Fibroblast of mammary gland (primary cell): ENCODE measurements around the gene APBB2.

Experiments used
- DNase-seq: peaks from one replicate; pipeline ENCODE4 v3.0.0-alpha.2; 2010; ENCODE audit warnings: low read depth
- H3K4me3 ChIP-seq: 2 replicates; pipeline ENCODE4 v1.5.1; 2011; ENCODE audit warnings: low read depth, mild to moderate bottlenecking, low read length, moderate library complexity; ENCODE audit not compliant: control insufficient read depth
- TF ChIP-seq, protein P1 (sequence below): conservative IDR thresholded peaks from 2 replicates; pipeline ENCODE4 v1.5.1; 2011; ENCODE audit warnings: low read depth, low read length, inconsistent platforms; ENCODE audit not compliant: control insufficient read depth, insufficient read depth

Gene APBB2

DNA sequence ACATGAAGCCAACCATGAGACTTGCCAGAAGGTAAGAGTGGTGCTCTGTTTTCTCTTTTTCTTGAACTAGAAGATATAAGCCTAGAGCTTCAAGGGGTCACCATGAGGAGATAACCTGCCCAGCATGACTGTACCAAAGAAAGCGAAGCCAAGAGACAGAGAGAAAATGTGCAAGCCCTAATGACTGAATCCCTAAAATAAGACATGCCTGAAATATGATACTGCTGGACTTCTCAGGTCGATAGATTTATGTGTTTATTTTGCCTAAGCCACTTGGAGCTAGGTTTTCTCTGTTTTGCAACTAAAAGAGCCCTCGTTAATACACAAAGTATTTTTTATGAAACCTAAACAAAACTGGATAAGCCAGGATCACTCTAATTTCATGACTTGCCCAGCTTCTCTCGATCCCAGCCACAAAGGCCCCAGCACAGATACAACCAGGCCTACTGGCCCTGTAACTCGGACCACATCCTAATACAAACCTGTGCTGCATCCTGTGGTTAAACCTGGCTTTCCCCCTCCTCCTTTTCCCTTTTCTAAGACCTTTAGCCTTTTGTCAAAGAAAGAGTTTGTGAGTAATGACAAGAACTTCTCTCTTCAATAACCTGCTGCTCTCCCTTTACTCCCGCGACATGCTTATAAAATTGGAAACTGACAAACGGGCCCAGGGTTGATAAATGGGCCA, 185.8 kb downstream of the APBB2 start:
- peak; percentile 69 for DNase-seq
- TF ChIP-seq, protein P1, sequence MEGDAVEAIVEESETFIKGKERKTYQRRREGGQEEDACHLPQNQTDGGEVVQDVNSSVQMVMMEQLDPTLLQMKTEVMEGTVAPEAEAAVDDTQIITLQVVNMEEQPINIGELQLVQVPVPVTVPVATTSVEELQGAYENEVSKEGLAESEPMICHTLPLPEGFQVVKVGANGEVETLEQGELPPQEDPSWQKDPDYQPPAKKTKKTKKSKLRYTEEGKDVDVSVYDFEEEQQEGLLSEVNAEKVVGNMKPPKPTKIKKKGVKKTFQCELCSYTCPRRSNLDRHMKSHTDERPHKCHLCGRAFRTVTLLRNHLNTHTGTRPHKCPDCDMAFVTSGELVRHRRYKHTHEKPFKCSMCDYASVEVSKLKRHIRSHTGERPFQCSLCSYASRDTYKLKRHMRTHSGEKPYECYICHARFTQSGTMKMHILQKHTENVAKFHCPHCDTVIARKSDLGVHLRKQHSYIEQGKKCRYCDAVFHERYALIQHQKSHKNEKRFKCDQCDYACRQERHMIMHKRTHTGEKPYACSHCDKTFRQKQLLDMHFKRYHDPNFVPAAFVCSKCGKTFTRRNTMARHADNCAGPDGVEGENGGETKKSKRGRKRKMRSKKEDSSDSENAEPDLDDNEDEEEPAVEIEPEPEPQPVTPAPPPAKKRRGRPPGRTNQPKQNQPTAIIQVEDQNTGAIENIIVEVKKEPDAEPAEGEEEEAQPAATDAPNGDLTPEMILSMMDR: no peak
- no peak overlapping the region for H3K4me3 ChIP-seq

DNA sequence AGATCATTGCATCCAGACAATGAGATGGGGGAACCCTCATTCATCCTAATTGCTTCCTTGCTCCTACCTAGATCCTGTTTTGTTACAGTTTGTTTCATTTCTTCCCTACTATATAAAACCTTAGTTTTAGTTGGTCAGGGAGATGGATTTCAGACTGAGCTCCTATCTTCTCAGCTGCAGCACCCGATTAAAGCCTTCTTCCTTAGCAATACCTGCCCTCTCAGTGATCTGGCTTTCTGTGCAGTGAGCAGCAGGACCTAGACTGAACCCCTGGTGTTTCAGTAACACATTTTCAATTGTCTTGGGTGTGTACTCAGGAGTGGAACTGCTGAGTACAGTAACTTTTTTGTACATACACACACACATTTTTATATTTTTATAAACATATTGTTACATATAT, 187.4 kb downstream of the APBB2 start:
- TF ChIP-seq, protein P1: no peak
- no peak for DNase-seq
- H3K4me3 ChIP-seq: no peak overlapping the region

DNA sequence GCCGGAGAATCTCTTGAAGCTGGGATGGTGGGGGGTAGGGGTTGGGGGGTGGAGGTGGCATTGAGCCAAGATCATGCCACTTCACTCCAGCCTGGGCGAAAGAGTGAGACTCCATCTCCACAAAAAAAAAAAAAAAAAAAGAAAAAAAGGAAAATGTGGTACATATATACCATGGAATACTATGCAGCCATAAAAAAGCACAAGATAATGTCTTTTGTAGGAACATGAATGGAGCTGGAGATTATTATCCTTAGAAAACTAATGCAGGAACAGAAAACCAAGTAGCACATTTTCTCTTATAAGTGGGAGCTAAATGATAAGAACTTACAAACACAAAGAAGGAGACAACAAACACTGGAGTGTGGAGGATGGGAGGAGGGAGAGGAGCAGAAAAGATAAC, 188.5 kb downstream of the APBB2 start:
- no peak for DNase-seq
- TF ChIP-seq, protein P1: no peak

DNA sequence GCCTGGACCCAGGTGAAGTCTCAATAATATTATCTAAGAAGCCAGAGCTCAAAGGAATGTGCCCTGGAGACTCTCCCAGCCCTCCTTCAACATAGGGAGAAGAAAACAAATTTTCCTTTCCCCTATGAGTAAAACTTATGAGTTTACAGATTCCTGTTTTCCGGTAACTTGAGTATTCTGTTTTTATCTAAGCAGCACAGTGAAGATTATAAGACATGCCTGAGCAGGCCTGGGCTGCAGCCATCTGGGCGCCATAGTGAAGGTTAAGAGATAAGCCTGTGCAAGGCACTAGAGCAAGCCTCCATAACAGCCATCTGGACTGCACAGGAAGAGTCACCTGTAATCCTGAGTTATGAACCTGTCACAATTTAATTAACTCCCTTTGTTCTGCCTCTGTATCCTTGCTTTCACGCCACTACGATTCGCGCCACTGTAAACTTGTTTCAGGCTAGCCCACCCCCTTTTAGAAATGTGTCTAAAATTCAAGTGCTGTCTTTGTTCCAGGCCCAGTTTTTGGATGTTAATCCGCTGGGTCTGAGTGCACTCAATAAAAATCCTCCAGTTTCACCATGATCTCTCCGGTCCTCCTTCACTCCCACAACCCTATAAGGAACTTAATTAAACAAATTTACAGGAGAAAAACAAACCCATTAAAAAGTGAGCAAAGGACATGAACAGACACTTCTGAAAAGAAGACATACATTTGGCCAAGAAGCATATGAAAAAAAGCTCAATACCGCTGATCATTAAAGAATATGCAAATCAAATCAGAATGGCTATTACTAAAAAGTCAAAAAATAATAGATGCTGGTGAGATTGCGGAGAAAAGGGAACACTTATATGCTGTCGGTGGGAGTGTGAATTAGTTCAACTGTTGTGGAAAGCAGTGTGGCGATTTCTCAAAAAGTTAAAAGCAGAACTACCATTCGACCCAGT, 189.5 kb downstream of the APBB2 start:
- DNase-seq: peak; percentile 33
- H3K4me3 ChIP-seq: no peak overlapping the region
- TF ChIP-seq, protein P1: no peak

More for the DNA sequence above, 188.5 kb downstream of the APBB2 start:
- no peak overlapping the region for H3K4me3 ChIP-seq

DNA sequence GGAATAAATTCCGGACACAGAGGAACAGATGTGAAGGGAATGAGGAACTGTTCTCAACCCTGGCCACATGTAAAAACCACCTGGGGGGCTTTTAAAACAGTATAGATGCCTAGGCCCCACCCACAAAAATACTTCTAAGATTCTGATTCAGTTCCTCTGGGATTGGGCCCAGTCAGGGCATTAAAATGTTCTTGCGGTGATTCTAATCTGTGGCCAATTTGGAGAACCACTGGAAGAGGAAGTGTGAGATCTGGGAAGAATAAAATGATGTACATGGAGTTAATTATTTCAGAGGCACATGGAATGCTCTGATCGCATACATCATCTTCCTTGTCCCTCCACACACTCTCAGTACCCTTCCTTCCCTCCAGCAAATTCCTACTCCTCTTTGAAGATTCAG, 192.2 kb downstream of the APBB2 start:
- peak; percentile 65 for DNase-seq
- TF ChIP-seq, protein P1: no peak
- no peak overlapping the region for H3K4me3 ChIP-seq

DNA sequence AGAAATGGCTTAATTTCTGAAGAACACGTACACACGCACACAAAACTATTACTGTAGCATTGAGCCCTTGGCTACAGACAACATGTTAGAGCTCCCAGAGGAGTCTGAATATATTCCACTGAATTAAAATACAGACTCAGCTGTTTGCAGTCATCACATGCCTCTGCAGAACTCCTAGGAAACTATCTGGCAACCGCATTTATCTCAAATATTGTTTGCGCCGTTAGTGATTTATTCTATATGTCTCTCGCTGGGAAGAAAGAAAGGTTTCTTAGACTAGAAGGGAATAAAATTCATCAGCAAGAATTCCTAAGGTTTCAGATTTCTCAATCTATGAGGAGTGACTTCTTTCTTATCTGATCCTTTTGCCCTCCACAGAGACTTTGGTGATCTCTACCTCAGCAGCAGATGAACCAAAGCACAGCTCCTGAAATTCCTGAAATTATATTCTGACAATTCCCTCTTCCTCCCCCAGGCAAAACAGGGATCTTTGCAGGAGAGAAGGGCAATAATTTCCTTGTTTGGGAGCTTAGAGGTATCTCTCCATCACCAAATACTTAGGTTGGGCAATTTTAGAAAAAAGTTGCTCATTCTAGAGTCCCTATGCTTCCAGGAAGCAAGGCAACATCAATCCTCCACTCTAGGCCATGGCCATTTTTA, 199.2 kb downstream of the APBB2 start:
- TF ChIP-seq, protein P1: no peak
- H3K4me3 ChIP-seq: no peak overlapping the region
- no peak for DNase-seq
